Muscle layer of colon (tissue), 2 donors: ENCODE data around the gene LTB.

Experiments
- H3K27ac ChIP-seq: one replicate; pipeline ENCODE4 v1.7.0; 2013; ENCODE audit warnings: low read depth, mild to moderate bottlenecking, low read length, moderate library complexity
- H3K27me3 ChIP-seq, 2 donors: one replicate each; pipeline ENCODE4 v1.7.0; 2013; ENCODE audit warnings: low read length in 2 of 2, mild to moderate bottlenecking in 2 of 2; ENCODE audit not compliant: insufficient read depth in 2 of 2, control insufficient read depth in 1 of 2
- H3K36me3 ChIP-seq: one replicate; pipeline ENCODE4 v1.7.0; 2013; ENCODE audit warnings: mild to moderate bottlenecking, low read length; ENCODE audit not compliant: insufficient read depth
- H3K4me1 ChIP-seq: one replicate; pipeline ENCODE4 v1.7.0; 2013; ENCODE audit warnings: mild to moderate bottlenecking, low read length; ENCODE audit not compliant: insufficient read depth
- H3K4me3 ChIP-seq, 2 donors: one replicate each; pipeline ENCODE4 v1.7.0; 2013; ENCODE audit warnings: low read length in 2 of 2, low read depth in 1 of 2, mild to moderate bottlenecking in 1 of 2, moderate library complexity in 1 of 2
- H3K9ac ChIP-seq: one replicate; pipeline ENCODE4 v1.7.0; 2013; ENCODE audit warnings: low read length
- H3K9me3 ChIP-seq: one replicate; pipeline ENCODE4 v1.7.0; 2013; ENCODE audit warnings: mild to moderate bottlenecking, low read length
- donor health status: abdominal sarcoma.
- donor health status: Adenocarcinoma of cecum.

Gene LTB

GRCh38 chr6:31579546-31580437 lies 2.4 kb downstream of the LTB start:
- H3K4me1 ChIP-seq, result peaks cover 16% of the 10 kb centered on the region
- H3K27me3 ChIP-seq, result no peaks in the 10 kb centered on the region
- H3K27ac ChIP-seq, result no peak overlapping the region
- H3K36me3 ChIP-seq, result no peaks in the 10 kb centered on the region
- peak overlapping the region in 1 of 2 donors; percentile 91 for H3K4me3 ChIP-seq
- no peaks in the 10 kb centered on the region for H3K9me3 ChIP-seq
- peak overlapping the region; percentile 87 for H3K9ac ChIP-seq

- no peak overlapping the region for H3K27ac ChIP-seq
- no peaks in the 10 kb centered on the region for H3K27me3 ChIP-seq
- H3K9ac ChIP-seq, result no peak overlapping the region
- H3K4me3 ChIP-seq, result no peak overlapping the region
- H3K36me3 ChIP-seq, result no peaks in the 10 kb centered on the region
- H3K4me1 ChIP-seq, result peaks cover 17% of the 10 kb centered on the region
- H3K9me3 ChIP-seq, result no peaks in the 10 kb centered on the region
Observed at GRCh38 chr6:31579119-31579505, 3.1 kb downstream of the LTB start.

GRCh38 chr6:31578184-31579118 lies 3.8 kb downstream of the LTB start:
- Histone ChIP-seq H3K27me3 (no peaks in the 10 kb centered on the region), H3K4me3 (no peak overlapping the region), H3K36me3 (no peaks in the 10 kb centered on the region), H3K9ac (no peak overlapping the region), H3K9me3 (no peaks in the 10 kb centered on the region), H3K27ac (no peak overlapping the region), H3K4me1 (peaks cover 17% of the 10 kb centered on the region)

GRCh38 chr6:31577579-31577966 lies 4.7 kb downstream of the LTB start:
- no peak overlapping the region for H3K4me3 ChIP-seq
- no peaks in the 10 kb centered on the region for H3K36me3 ChIP-seq
- H3K27me3 ChIP-seq, result no peaks in the 10 kb centered on the region
- no peak overlapping the region for H3K9ac ChIP-seq
- H3K9me3 ChIP-seq, result no peaks in the 10 kb centered on the region
- H3K27ac ChIP-seq, result no peak overlapping the region
- H3K4me1 ChIP-seq, result peaks cover 17% of the 10 kb centered on the region

GRCh38 chr6:31576897-31577578 lies 5.2 kb downstream of the LTB start:
- Histone ChIP-seq H3K27ac (no peak overlapping the region), H3K4me3 (no peak overlapping the region), H3K36me3 (no peaks in the 10 kb centered on the region), H3K9me3 (no peaks in the 10 kb centered on the region), H3K27me3 (no peaks in the 10 kb centered on the region), H3K9ac (no peak overlapping the region), H3K4me1 (peaks cover 16% of the 10 kb centered on the region)

DNA sequence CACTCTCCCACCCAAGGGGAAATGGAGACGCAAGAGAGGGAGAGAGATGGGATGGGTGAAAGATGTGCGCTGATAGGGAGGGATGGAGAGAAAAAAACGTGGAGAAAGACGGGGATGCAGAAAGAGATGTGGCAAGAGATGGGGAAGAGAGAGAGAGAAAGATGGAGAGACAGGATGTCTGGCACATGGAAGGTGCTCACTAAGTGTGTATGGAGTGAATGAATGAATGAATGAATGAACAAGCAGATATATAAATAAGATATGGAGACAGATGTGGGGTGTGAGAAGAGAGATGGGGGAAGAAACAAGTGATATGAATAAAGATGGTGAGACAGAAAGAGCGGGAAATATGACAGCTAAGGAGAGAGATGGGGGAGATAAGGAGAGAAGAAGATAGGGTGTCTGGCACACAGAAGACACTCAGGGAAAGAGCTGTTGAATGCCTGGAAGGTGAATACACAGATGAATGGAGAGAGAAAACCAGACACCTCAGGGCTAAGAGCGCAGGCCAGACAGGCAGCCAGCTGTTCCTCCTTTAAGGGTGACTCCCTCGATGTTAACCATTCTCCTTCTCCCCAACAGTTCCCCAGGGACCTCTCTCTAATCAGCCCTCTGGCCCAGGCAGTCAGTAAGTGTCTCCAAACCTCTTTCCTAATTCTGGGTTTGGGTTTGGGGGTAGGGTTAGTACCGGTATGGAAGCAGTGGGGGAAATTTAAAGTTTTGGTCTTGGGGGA lies 6.1 kb downstream of the LTB start:
- no peaks in the 10 kb centered on the region for H3K36me3 ChIP-seq
- H3K4me1 ChIP-seq, result peaks cover 11% of the 10 kb centered on the region
- H3K27ac ChIP-seq, result peak overlapping the region; percentile 47
- no peaks in the 10 kb centered on the region for H3K27me3 ChIP-seq
- no peaks in the 10 kb centered on the region for H3K9me3 ChIP-seq
- H3K9ac ChIP-seq, result peak overlapping the region; percentile 28
- peak overlapping the region in 1 of 2 donors; percentile 47 for H3K4me3 ChIP-seq

DNA sequence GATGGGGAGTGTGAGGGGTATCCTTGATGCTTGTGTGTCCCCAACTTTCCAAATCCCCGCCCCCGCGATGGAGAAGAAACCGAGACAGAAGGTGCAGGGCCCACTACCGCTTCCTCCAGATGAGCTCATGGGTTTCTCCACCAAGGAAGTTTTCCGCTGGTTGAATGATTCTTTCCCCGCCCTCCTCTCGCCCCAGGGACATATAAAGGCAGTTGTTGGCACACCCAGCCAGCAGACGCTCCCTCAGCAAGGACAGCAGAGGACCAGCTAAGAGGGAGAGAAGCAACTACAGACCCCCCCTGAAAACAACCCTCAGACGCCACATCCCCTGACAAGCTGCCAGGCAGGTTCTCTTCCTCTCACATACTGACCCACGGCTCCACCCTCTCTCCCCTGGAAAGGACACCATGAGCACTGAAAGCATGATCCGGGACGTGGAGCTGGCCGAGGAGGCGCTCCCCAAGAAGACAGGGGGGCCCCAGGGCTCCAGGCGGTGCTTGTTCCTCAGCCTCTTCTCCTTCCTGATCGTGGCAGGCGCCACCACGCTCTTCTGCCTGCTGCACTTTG lies 6.8 kb downstream of the LTB start, which contains the start of gene TNF:
Gene TNF, plus strand, starts transcription at position 231 of the 567 bp plus-strand sequence. Its CDS starts 177 bp downstream, at position 408.
- no peaks in the 10 kb centered on the region for H3K36me3 ChIP-seq
- peak within 1 kb of the TSS; percentile 47 for H3K27ac ChIP-seq
- peaks cover 8% of the 10 kb centered on the region for H3K4me1 ChIP-seq
- H3K9me3 ChIP-seq, result no peaks in the 10 kb centered on the region
- no peaks in the 10 kb centered on the region for H3K27me3 ChIP-seq
- H3K9ac ChIP-seq, result peak within 1 kb of the TSS; percentile 28
- peak within 1 kb of the TSS in 1 of 2 donors; percentile 47 for H3K4me3 ChIP-seq

GRCh38 chr6:31574106-31575061 lies 7.8 kb downstream of the LTB start:
- Histone ChIP-seq H3K27ac (no peak overlapping the region), H3K36me3 (no peaks in the 10 kb centered on the region), H3K4me1 (peaks cover 6% of the 10 kb centered on the region), H3K4me3 (no peak overlapping the region), H3K27me3 (no peaks in the 10 kb centered on the region), H3K9ac (no peak overlapping the region), H3K9me3 (no peaks in the 10 kb centered on the region)

- Histone ChIP-seq H3K36me3 (no peaks in the 10 kb centered on the region), H3K9ac (no peak overlapping the region), H3K27ac (no peak overlapping the region), H3K4me3 (no peak overlapping the region), H3K27me3 (no peaks in the 10 kb centered on the region), H3K4me1 (peaks cover 6% of the 10 kb centered on the region), H3K9me3 (no peaks in the 10 kb centered on the region)
Observed at GRCh38 chr6:31573239-31574105, 8.8 kb downstream of the LTB start.
